Stimulated activated CD8-positive, alpha-beta memory T cell treated with anti-CD3 and anti-CD28 coated beads, Interleukin-15, amount 100 ng/mL, for 48 hours (primary cell): ENCODE results near the gene PSMD3.
"Not testable (repeated sequence)": the region's sequence is repeated elsewhere in the genome, so short reads cannot be mapped to it uniquely, and the experiment has no call there.

Experiments
- DNase-seq, 2 donors: peaks; one replicate each; pipeline ENCODE4 v3.0.0-alpha.2; 2020; ENCODE audit warnings: low read depth in 2 of 2

PSMD3 gene

GRCh38 chr17:39980351-39981206, at the start of gene PSMD3:
Gene PSMD3 (plus strand): TSS chr17:39980807. CDS start chr17:39980971, 164 bp downstream.
- peak; percentile 92 to 94 for DNase-seq

GRCh38 chr17:39933912-39934311, 46.7 kb upstream of the PSMD3 start:
- DNase-seq: no peak

GRCh38 chr17:39934324-39934723, 46.3 kb upstream of the PSMD3 start:
- DNase-seq: no peak

GRCh38 chr17:39935909-39936308, 44.7 kb upstream of the PSMD3 start:
- DNase-seq: no peak

- DNase-seq: no peak
Observed at GRCh38 chr17:39937447-39937846, 43.2 kb upstream of the PSMD3 start.

GRCh38 chr17:39938140-39938869, 42.3 kb upstream of the PSMD3 start:
- DNase-seq: no peak

- no peak for DNase-seq
Observed at GRCh38 chr17:39939106-39939505, 41.5 kb upstream of the PSMD3 start.

GRCh38 chr17:39939588-39940419, 40.8 kb upstream of the PSMD3 start:
- peak; percentile 32 to 55 for DNase-seq

- DNase-seq: no peak
Observed at GRCh38 chr17:39943702-39944392, 36.8 kb upstream of the PSMD3 start.

GRCh38 chr17:39944393-39944711, 36.3 kb upstream of the PSMD3 start:
- DNase-seq: no peak

GRCh38 chr17:39946551-39947330, 33.9 kb upstream of the PSMD3 start:
- DNase-seq: no peak

GRCh38 chr17:39948489-39948828, 32.1 kb upstream of the PSMD3 start:
- DNase-seq: not testable (repeated sequence)

GRCh38 chr17:39949028-39949427, 31.6 kb upstream of the PSMD3 start:
- no peak for DNase-seq

- DNase-seq: no peak
Observed at GRCh38 chr17:39950871-39951348, 29.7 kb upstream of the PSMD3 start.

- DNase-seq: no peak
Observed at GRCh38 chr17:39951924-39952679, 28.5 kb upstream of the PSMD3 start.

- DNase-seq: peak; percentile 83
Observed at GRCh38 chr17:39952680-39953470, 27.7 kb upstream of the PSMD3 start.

GRCh38 chr17:39953471-39953888, 27.1 kb upstream of the PSMD3 start:
- DNase-seq: no peak

- no peak for DNase-seq
Observed at GRCh38 chr17:39954876-39955275, 25.7 kb upstream of the PSMD3 start.

- DNase-seq: no peak
Observed at GRCh38 chr17:39955726-39956225, 24.8 kb upstream of the PSMD3 start.
